SK-N-MC (cell line): Measurements from ENCODE around the gene DNMBP.

Experiments
- EZH2 ChIP-seq: fragments of 200-600 bp; sonication (generic); IDR thresholded peaks from one replicate; pipeline ENCODE4 v1.6.1; 2017; ENCODE audit warnings: antibody characterized with exemption
- POLR2AphosphoS5 ChIP-seq: IDR thresholded peaks from 2 replicates; pipeline ENCODE4 v1.6.1; 2012; ENCODE audit warnings: mild to moderate bottlenecking, low read depth, low read length, borderline replicate concordance

GRCh38 chr10:99849536-99849935, 160.2 kb downstream of the DNMBP start:
- TF ChIP-seq POLR2AphosphoS5, result no peak
- TF ChIP-seq EZH2, result no peak
